GM19372 (cell line): Measurements from ENCODE around the gene GTSE1.
"Not testable (repeated sequence)": the region's sequence is repeated elsewhere in the genome, so short reads cannot be mapped to it uniquely, and the experiment has no call there.

Source experiments
- ATAC-seq: cut with Tn5 transposase; IDR thresholded peaks from one replicate; pipeline ENCODE4 v1.9.1; 2021; ENCODE audit warnings: mild to moderate bottlenecking, low read depth, moderate library complexity; ENCODE audit not compliant: unreplicated experiment

The GTSE1 gene

GRCh38 chr22:46296257-46297150, at the start of gene GTSE1:
TSS of gene GTSE1 (plus strand) at chr22:46296870. CDS start at chr22:46297401, 531 bp downstream.
- ATAC-seq: peak; percentile 97

- ATAC-seq: no peak
Observed at GRCh38 chr22:46247443-46247975, 49.2 kb upstream of the GTSE1 start.

- ATAC-seq: peak; percentile 85
Observed at GRCh38 chr22:46250035-46250782, 46.5 kb upstream of the GTSE1 start, which contains the start of gene CDPF1. TSS of gene CDPF1 (minus strand) at chr22:46250293. CDS start at chr22:46248284, 2,009 bp downstream.

- ATAC-seq: no peak
Observed at GRCh38 chr22:46250783-46251125, 45.9 kb upstream of the GTSE1 start.

- ATAC-seq: no peak
Observed at GRCh38 chr22:46251266-46251665, 45.4 kb upstream of the GTSE1 start.

- ATAC-seq: no peak
Observed at GRCh38 chr22:46251816-46252380, 44.8 kb upstream of the GTSE1 start.

- no peak for ATAC-seq
Observed at GRCh38 chr22:46256358-46256958, 40.2 kb upstream of the GTSE1 start.

DNA sequence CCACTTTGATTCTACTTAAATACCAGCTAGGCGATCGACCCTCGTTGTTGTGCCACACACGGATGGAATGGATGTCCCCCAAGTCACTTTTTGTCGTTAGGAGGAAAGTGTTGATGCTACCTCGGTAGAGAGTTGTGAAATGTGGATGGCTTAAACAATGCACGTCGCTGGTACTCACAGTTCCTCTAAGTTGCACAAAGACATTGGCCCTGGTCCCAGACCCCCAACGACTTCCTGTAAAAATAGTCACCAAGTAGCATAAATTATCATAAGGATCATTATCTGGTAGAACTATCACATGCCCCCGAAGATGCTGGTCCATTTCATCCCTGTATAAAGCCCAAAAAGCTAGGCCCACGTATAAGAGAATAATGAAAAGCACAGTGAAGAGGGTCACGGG, 37.3 kb upstream of the GTSE1 start:
- ATAC-seq: no peak

DNA sequence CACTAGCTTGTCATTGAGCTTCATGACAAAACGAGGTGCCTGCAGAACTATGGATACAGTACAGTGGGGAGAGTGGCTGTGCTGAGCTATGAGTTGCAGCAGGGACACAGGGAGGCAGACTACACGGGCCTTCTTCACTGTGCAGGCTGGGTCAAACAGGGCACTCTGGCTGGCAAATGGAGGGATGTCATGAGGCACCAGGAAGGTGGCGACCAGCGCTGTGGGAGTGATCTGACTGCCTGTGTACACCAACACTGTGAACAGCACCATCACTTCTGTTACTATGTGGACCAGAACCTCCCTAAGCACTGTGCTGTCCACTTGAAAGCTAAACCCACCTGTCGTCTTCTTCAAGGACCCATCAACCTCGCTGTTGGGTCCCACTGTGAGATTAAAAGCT, 36.6 kb upstream of the GTSE1 start:
- no peak for ATAC-seq

DNA sequence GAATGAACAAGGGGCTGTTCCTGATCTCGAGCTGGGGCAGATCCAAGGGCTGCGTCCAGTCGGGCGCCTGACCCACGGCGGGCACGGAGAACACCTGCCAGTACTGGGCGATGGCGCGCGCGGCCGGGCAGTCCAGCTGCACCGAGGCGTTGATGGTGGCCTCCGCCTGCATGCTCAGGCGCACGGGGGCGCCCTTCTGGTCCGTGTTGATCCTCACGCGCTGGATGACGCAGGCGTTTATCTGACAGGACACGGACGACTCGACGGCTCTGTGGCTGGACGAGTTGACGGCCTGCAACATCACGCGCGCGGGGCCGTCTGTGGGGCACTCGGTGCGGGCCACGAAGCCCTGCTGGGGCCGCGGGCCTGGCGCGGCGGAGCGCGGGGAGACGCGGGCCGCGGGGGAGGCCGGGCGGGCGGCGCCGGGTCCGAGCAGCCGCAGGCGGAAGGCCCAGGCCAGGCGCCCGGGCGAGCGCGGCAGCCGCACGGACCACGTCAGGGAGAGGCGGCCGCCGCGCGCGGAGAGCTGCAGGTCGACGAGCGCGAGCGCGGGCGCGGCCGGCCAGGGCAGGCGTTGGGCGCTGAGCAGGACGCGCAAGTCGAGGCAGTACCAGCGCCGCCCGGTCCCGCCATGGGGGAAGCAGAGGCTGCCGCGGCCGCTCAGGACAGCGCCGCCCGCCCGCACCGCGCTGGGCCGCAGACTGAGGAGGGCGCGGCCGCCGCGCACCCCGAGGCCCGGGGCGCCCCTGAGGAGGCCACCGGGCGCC, 34.0 kb upstream of the GTSE1 start:
- no peak for ATAC-seq

- no peak for ATAC-seq
Observed at GRCh38 chr22:46263216-46263590, 33.5 kb upstream of the GTSE1 start, which contains the start of gene PKDREJ. TSS of gene PKDREJ (minus strand) at chr22:46263343. CDS start at chr22:46263322, 21 bp downstream.

DNA sequence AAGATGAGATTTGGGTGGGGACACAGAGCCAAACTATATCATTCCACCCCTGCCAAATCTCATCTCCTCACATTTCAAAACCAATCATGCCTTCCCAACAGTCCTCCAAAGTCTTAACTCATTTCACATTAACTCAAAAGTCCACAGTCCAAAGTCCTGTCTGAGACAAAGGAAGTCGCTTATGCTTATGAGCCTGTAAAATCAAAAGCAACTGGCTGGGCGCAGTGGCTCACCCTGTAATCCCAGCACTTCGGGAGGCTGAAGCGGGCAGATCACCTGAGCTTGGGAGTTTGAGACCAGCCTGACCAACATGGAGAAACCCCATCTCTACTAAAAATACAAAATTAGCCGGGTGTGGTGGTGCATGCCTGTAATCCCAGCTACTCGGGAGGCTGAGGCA, 32.1 kb upstream of the GTSE1 start:
- ATAC-seq: not testable (repeated sequence)

DNA sequence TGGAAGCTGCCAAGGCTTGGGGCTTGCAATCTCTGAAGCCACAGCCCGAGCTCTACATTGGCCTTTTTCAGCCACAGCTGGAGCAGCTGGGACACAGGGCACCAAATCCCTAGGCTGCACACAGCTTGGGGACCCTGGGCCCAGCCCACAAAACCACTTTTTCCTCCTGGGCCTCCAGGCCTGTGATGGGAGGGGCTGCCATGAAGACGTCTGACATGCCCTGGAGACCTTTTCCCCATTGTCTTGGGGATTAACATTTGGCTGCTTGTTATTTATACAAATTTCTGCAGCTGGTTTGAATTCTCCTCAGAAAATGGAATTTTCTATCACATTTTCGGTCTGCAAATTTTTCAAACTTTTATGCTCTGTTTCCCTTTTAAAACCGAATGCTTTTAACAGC, 31.0 kb upstream of the GTSE1 start:
- ATAC-seq: not testable (repeated sequence)

DNA sequence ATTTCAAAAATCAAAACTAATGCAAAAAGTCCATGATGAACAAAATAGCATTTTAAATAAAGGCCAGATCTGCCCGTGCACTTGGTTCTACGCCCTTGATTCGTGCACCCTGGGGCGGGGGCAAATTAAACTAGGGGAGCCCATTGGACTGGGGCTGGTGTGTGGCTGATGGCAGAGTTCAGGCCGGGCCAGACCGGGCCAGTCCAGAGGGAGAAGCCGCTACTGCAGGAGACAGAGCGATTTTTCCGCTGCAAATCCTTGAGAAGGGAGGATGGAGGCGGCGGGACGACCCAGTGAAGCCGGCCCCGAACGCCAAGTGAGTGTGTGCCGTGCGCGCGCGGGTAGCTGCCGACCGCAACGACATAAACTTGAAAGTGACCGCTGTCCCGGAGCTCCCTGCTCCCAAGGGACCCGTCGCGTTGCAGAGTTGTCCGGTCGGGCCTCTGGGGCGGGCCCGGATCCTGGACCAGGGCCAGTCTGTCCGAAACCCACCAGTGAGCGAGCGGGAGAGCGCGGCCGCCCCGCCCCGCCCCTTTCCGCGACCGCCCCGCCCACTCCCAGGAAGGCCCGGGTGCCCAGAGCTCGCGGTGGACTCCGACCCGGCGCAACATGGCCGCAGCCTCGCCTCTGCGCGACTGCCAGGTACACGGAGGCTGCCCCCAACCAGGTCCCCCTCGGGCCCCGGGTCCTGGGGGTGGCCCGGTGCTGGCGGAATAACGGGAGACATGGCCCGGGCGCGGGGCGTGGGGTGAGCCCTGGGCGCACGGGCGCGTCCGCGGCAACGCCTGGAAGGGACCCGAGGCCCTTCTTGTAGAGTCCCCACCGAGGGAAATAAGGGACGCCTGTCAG, 29.0 kb upstream of the GTSE1 start, which contains the start of gene TTC38:
TSS of gene TTC38 (plus strand) at position 578 of the 849 bp plus-strand sequence. CDS start at position 610, 32 bp downstream.
- ATAC-seq: peak; percentile 83

DNA sequence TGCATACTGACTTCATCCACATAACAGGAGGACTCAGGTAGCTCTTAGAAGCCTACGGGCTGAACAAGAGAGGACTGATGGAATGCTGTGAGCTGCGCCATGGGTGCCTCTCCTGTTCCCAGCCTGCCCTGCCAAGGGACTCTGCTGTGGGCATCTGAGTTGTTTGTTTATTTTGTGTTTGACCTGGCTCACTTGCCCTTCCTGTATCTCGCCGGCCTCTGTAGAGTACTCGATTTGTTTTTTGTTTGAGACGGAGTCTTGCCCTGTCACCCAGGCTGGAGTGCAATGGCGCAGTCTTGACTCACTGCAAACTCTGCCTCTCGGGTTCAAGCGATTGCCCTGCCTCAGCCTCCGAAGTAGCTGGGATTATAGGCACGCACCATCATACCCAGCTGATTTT, 27.1 kb upstream of the GTSE1 start:
- no peak for ATAC-seq

- no peak for ATAC-seq
Observed at GRCh38 chr22:46272196-46272595, 24.5 kb upstream of the GTSE1 start.

DNA sequence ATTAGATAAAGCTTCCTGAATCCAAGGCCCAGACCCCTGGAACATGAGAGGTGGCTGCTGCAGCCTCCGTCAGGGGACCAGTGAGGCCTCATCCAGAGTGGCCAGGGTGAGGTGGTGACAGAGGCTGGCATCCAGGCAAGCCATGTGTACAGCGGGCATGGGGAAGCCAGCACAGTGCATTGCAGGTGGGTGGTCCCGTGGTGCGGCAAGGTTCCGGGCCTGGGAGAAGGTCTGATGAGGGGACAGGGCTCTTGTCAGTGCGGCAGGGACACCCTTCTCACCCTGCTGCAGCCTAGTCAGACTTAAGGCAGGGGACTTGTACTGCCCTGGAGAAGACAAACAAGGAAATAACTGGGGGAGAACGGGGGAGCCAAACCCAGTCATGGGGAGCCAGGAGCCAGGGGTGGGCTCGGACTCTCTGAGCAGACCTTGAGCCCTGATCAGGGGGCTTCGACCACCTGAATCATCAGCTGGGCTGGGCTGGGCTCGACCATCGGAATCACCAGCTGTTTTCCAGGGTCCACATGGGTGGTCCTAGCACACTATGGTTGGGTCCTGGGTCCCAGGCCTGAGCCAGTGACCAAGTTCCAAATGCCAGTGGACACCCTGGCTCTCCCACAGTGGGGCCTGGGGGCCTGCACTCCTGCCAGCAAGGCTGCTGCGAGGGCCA, 23.8 kb upstream of the GTSE1 start:
- no peak for ATAC-seq

DNA sequence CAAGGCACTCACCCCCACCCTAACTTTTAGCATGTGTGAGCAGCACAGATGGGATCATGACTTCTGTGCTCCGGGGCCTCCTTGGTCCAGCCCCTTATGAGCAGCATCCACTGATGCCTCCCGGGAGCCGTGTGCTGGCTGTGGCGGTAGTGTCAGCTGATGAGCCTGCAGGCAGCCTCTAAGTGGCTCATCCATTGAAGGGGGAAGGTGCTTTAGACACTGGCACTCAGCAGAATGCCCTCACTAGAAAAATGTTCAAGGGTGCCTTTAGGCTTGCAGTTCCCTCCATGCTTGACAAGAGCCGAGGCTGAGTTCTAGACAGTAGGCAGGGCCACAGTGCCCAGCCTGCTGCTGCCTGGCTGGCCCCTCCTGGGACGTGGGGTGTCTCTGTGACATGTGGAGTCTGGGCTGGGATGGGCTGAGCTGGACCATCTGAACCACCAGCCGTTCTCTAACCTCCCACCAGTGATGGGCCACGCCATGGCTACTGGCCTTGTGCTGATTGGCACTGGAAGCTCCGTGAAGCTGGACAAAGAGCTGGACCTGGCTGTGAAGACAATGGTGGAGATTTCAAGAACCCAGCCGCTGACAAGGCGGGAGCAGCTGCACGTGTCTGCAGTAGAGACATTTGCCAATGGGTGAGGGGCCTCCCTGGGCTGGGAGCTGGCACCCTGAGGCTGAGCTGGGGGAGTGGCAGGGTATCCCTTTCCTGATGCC, 23.1 kb upstream of the GTSE1 start:
- ATAC-seq: no peak
